K562 (cell line): ENCODE measurements around the gene CMIP. TPM values are rescaled to one million over a fixed set of nuclear protein-coding genes. Genes with fewer than 3 reads are reported as not detected.

Source experiments
- ATAC-seq: fragments of 200-7000 bp; cut with Tn5 transposase; 3 replicates; pipeline ENCODE4 v1.9.1; 2020; ENCODE audit warnings: moderate library complexity
- BruUV-seq: library from RNA; stranded (reverse); fragments of 400-500 nt; replicated peaks from 2 replicates; lab custom pipeline; 2021; lab: Mats Ljungman, UMichigan
- CTCF ChIA-PET: fragments of 300-600 bp; formaldehyde crosslinking; extraction: SDS; loops from one replicate; lab custom pipeline; 2021; ENCODE audit warnings: low intra/inter-chr PET ratio; lab: Yijun Ruan, JAX
- POLR2A ChIA-PET: fragments of 300-600, 350-650 bp; sonication (Branson Sonifier 250); formaldehyde crosslinking; extraction: SDS; loops from one replicate; lab custom pipeline; 2021; ENCODE audit warnings: antibody characterized with exemption, inconsistent platforms; lab: Yijun Ruan, JAX
- DNase-seq, 4 experiments: peaks; one replicate each; pipeline versions ENCODE4 v3.0.0 to v3.0.0-alpha.2; 2011 to 2018; ENCODE audit warnings: low spot score in 3 of 4, mixed read lengths in 3 of 4; ENCODE audit errors: extremely low read depth in 1 of 4
- FAIRE-seq: peaks from 2 replicates; lab custom pipeline; 2011; peaks lifted over from hg19 to GRCh38; lab: Jason Lieb, UNC
- H2AFZ ChIP-seq: 2 replicates; pipeline ENCODE4 v1.6.0; 2011; ENCODE audit warnings: low read depth, low read length, control low read depth, inconsistent platforms
- H3K27ac ChIP-seq: fragments of 200-600 bp; 3 replicates; pipeline ENCODE4 v1.8.0; 2011; ENCODE audit warnings: low read depth, mild to moderate bottlenecking, control low read depth, inconsistent platforms, low read length, moderate library complexity, mixed read lengths; ENCODE audit errors: extremely low read depth
- H3K27me3 ChIP-seq, 2 experiments: fragments of 300-600 bp in 1 of 2; 2 replicates in 1 of 2; 3 replicates in 1 of 2; pipeline versions ENCODE4 v1.6.0 to v1.8.0; 2011; ENCODE audit warnings: inconsistent platforms in 2 of 2, low read length in 2 of 2, mild to moderate bottlenecking in 1 of 2, mixed read lengths in 1 of 2, moderate library complexity in 1 of 2; ENCODE audit not compliant: control insufficient read depth in 2 of 2, insufficient read depth in 2 of 2
- H3K36me3 ChIP-seq: fragments of 300-600 bp; 3 replicates; pipeline ENCODE4 v1.8.0; 2011; ENCODE audit warnings: mild to moderate bottlenecking, low read length, inconsistent platforms; ENCODE audit not compliant: control insufficient read depth, insufficient read depth
- H3K4me1 ChIP-seq, 2 experiments: fragments of 200-600 bp in 1 of 2; replicated peaks in 1 of 2; 2 replicates in 1 of 2; 3 replicates in 1 of 2; pipeline versions ENCODE4 v1.5.1 to v1.8.0; 2011; ENCODE audit warnings: inconsistent platforms in 2 of 2, low read length in 2 of 2, mild to moderate bottlenecking in 1 of 2, mixed read lengths in 1 of 2, moderate library complexity in 1 of 2; ENCODE audit not compliant: control insufficient read depth in 2 of 2, insufficient read depth in 2 of 2
- H3K4me2 ChIP-seq: 2 replicates; pipeline ENCODE4 v1.6.1; 2011; ENCODE audit warnings: low read length, control low read depth, inconsistent platforms, mixed read lengths; ENCODE audit not compliant: insufficient read depth
- H3K4me3 ChIP-seq: fragments of 200-600 bp; sonication (generic), shearing (Covaris generic); 2 replicates; pipeline ENCODE4 v1.5.1; 2016; ENCODE audit warnings: control low read depth, inconsistent platforms
- H3K79me2 ChIP-seq: fragments of 200-600 bp; 3 replicates; pipeline ENCODE4 v1.8.0; 2011; ENCODE audit warnings: low read length, inconsistent platforms; ENCODE audit not compliant: control insufficient read depth, insufficient read depth
- H3K9ac ChIP-seq, 2 experiments: 2 replicates each; pipeline versions ENCODE4 v1.6.0 to v1.6.1; 2011; ENCODE audit warnings: low read depth in 2 of 2, low read length in 2 of 2, control low read depth in 1 of 2, inconsistent platforms in 1 of 2, mild to moderate bottlenecking in 1 of 2, mixed read lengths in 1 of 2; ENCODE audit not compliant: insufficient read depth in 1 of 2
- H3K9me1 ChIP-seq: one replicate; pipeline ENCODE4 v1.6.0; 2011; ENCODE audit warnings: inconsistent platforms, mild to moderate bottlenecking, low read length, moderate library complexity; ENCODE audit not compliant: control insufficient read depth, insufficient read depth
- H3K9me3 ChIP-seq: replicated peaks from 2 replicates; pipeline ENCODE4 v1.5.1; 2011; ENCODE audit warnings: low read depth, low read length, inconsistent platforms; ENCODE audit not compliant: control insufficient read depth, insufficient read depth
- H4K20me1 ChIP-seq: replicated peaks from 2 replicates; pipeline ENCODE4 v1.6.1; 2011; ENCODE audit warnings: low read length, inconsistent platforms, mixed read lengths; ENCODE audit not compliant: control insufficient read depth, insufficient read depth
- ARHGAP35 ChIP-seq: fragments of 450-650 bp; IDR thresholded peaks from 2 replicates; pipeline ENCODE4 v1.6.1; 2018; ENCODE audit not compliant: partially characterized antibody
- CC2D1A ChIP-seq: fragments of 450-650 bp; IDR thresholded peaks from 2 replicates; pipeline ENCODE4 v1.6.1; 2017; ENCODE audit warnings: mild to moderate bottlenecking
- CEBPB ChIP-seq: fragments of 450-650 bp; IDR thresholded peaks from 2 replicates; pipeline ENCODE4 v1.6.1; 2016; ENCODE audit warnings: missing genetic modification characterization, missing compliant biosample characterization
- ELF1 ChIP-seq: fragments of 200-800 bp; sonication (Bioruptor generic); IDR thresholded peaks from 2 replicates; pipeline ENCODE4 v1.6.1; 2016; ENCODE audit warnings: missing genetic modification characterization, missing compliant biosample characterization
- ELF4 ChIP-seq: fragments of 450-650 bp; formaldehyde crosslinking; IDR thresholded peaks from 2 replicates; pipeline ENCODE4 v1.4.0; 2022; ENCODE audit warnings: missing genetic modification characterization
- HMG20A ChIP-seq: fragments of 450-650 bp; formaldehyde crosslinking; conservative IDR thresholded peaks from 2 replicates; pipeline ENCODE4 v1.4.0; 2020; ENCODE audit warnings: mild to moderate bottlenecking, mixed read lengths
- LARP7 ChIP-seq: fragments of 450-650 bp; IDR thresholded peaks from 2 replicates; pipeline ENCODE4 v1.6.1; 2016
- PCBP2 ChIP-seq: fragments of 200-400 bp; formaldehyde crosslinking; IDR thresholded peaks from 2 replicates; pipeline ENCODE4 v1.6.1; 2018; ENCODE audit warnings: low read length, low read depth, mild to moderate bottlenecking, moderate library complexity; ENCODE audit not compliant: poor library complexity, severe bottlenecking
- SMARCA5 ChIP-seq: fragments of 450-650 bp; IDR thresholded peaks from 2 replicates; pipeline ENCODE4 v1.6.1; 2016
- THRAP3 ChIP-seq: fragments of 450-650 bp; IDR thresholded peaks from 2 replicates; pipeline ENCODE4 v1.6.1; 2016; ENCODE audit warnings: mild to moderate bottlenecking, inconsistent platforms, borderline replicate concordance
- TOE1 ChIP-seq, 2 experiments: fragments of 450-650 bp in 1 of 2; sonication (generic) in 1 of 2; formaldehyde crosslinking in 1 of 2; IDR thresholded peaks; 2 replicates each; pipeline versions ENCODE4 v1.7.1 to v1.8.0; 2016 to 2022; ENCODE audit warnings: borderline replicate concordance in 2 of 2, mild to moderate bottlenecking in 2 of 2, antibody characterized with exemption in 1 of 2, inconsistent platforms in 1 of 2, low read depth in 1 of 2, missing genetic modification reagents in 1 of 2, moderate library complexity in 1 of 2
- TSC22D4 ChIP-seq: fragments of 450-650 bp; IDR thresholded peaks from 2 replicates; pipeline ENCODE4 v1.6.1; 2016; ENCODE audit warnings: missing genetic modification characterization, missing biosample characterization, control low read depth
- ZNF668 ChIP-seq: fragments of 250-450 bp; sonication (Bioruptor Pico); IDR thresholded peaks from 2 replicates; pipeline ENCODE4 v1.8.0; 2022; ENCODE audit warnings: mild to moderate bottlenecking, inconsistent platforms
- WGBS: fragments of 100-300 bp; shearing (Covaris generic); methylation state at CpG from one replicate; pipeline ENCODE4 v1.1.6; 2016; ENCODE audit warnings: low coverage, mixed read lengths; ENCODE audit not compliant: insufficient coverage; ENCODE audit errors: missing lambda C conversion rate; 5-methylcytosine and 5-hydroxymethylcytosine counted together
- in situ Hi-C: fragments of 300-500 bp; cut with MboI; formaldehyde crosslinking; loops from 4 replicates; pipeline ENCODE4 v1.15.0; 2018; ENCODE audit warnings: inconsistent platforms, mixed read lengths
- intact Hi-C: fragments of 100-400 bp; cut with micrococcal nuclease; formaldehyde crosslinking; loops from 2 replicates; pipeline ENCODE4 v1.14.2; 2022
- polyA plus RNA-seq, 8 experiments: library from polyadenylated mRNA; depleted of rRNA in 4 of 8; stranded (reverse) in 5 of 8; unstranded in 3 of 8; fragments of >200 nt; fragmentation: Nextera tagmentation in 2 of 8; fragmentation: Illumina TruSeq in 1 of 8; extraction: Ambion mirVana in 2 of 8; extraction: Trizol in 1 of 8; gene quantifications; 2 replicates each; pipeline versions ENCODE4 v1.2.1 to v1.2.3, GENCODE V29; 2011 to 2014; ENCODE audit warnings: inconsistent platforms in 1 of 8, missing spikeins in 1 of 8
- total RNA-seq, 7 experiments: library from RNA; depleted of rRNA in 6 of 7; stranded (reverse); fragments of >200 nt in 6 of 7; fragmentation: Illumina TruSeq in 2 of 7; extraction: Trizol in 2 of 7; gene quantifications; 2 replicates each; pipeline versions ENCODE4 v1.2.1 to v1.2.3, GENCODE V29; 2011 to 2021; ENCODE audit warnings: low replicate concordance in 1 of 7
- TF ChIP-seq, protein P1 (sequence below): fragments of 450-650 bp; IDR thresholded peaks from 2 replicates; pipeline ENCODE4 v1.7.0; 2016; ENCODE audit warnings: borderline replicate concordance
- TF ChIP-seq, protein P2 (sequence below): fragments of 450-650 bp; IDR thresholded peaks from 2 replicates; pipeline ENCODE4 v1.6.1; 2018; ENCODE audit warnings: mild to moderate bottlenecking, low read depth; ENCODE audit not compliant: partially characterized antibody
- TF ChIP-seq, protein P3 (sequence below): IDR thresholded peaks from 2 replicates; pipeline ENCODE4 v1.6.1; 2016; ENCODE audit warnings: missing genetic modification characterization, missing compliant biosample characterization
- TF ChIP-seq, protein P4 (sequence below): fragments of 450-650 bp; IDR thresholded peaks from 2 replicates; pipeline ENCODE4 v1.6.1; 2016

CMIP gene
- total and polyA plus RNA-seq, 9 of the 15 experiments (the other 6 are each of a cell fraction or from before 2014, with no cell fraction given) = 0.94 to 82.5 (median 10.3) TPM

DNA sequence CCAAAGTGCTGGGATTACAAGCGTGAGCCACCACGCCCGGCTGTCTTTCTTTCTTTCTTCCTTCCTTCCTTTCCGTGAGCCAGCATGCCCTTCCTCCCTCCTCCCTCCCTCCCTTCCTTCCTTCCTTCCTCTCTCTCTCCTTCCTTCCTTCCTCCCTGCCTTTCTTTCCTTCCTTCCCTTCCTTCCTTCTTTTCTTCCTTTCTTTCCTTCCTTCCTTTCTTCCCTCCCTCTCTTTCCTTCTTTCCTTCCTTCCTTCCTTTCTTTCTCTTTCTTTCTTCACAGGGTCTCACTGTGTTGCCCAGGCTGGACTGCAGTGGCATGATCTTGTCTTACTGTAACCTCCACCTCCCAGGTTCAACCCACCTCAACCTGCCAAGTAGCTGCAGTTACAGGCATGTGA is 283.8 kb downstream of the CMIP start:
- H3K27me3 ChIP-seq = peaks cover 8 to 24% of the 10 kb centered on the region in 2 experiments; a peak in 4 of 5 replicates
- peak overlapping the region; percentile 75 for H2AFZ ChIP-seq
- H3K4me1 ChIP-seq = peaks cover 7 to 14% of the 10 kb centered on the region in 2 experiments; a peak in 3 of 5 replicates
- no peak overlapping the region; a peak in 1 of 4 replicates for H3K9ac ChIP-seq
- in situ Hi-C loops (loop anchor here (5.0 to 25.0 kb wide), 3 partner anchors 326 to 1191 kb away; partner anchors contain the start of genes CENPN, CMC2 and DYNLRB2), intact Hi-C loops (no loop called here)
- H3K27ac ChIP-seq = no peak overlapping the region
- BruUV-seq = no TSS peak
- no peak for FAIRE-seq
- H3K4me2 ChIP-seq = peak overlapping the region; percentile 25
- H3K9me3 ChIP-seq = no peaks in the 10 kb centered on the region
- DNase-seq = no peak
- H3K4me3 ChIP-seq = no peak overlapping the region
- WGBS = 50% methylated on average over 1 of the region's 4 CpGs
- ChIA-PET CTCF (no interaction called here), POLR2A (no interaction called here)
- no peak for ATAC-seq
- H4K20me1 ChIP-seq = no peaks in the 10 kb centered on the region
- no peaks in the 10 kb centered on the region for H3K36me3 ChIP-seq
- H3K9me1 ChIP-seq = no peaks in the 10 kb centered on the region
- no peaks in the 10 kb centered on the region for H3K79me2 ChIP-seq
- TF ChIP-seq, protein P1, sequence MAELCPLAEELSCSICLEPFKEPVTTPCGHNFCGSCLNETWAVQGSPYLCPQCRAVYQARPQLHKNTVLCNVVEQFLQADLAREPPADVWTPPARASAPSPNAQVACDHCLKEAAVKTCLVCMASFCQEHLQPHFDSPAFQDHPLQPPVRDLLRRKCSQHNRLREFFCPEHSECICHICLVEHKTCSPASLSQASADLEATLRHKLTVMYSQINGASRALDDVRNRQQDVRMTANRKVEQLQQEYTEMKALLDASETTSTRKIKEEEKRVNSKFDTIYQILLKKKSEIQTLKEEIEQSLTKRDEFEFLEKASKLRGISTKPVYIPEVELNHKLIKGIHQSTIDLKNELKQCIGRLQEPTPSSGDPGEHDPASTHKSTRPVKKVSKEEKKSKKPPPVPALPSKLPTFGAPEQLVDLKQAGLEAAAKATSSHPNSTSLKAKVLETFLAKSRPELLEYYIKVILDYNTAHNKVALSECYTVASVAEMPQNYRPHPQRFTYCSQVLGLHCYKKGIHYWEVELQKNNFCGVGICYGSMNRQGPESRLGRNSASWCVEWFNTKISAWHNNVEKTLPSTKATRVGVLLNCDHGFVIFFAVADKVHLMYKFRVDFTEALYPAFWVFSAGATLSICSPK = peak; percentile 75; the same call in 1 of the 2 replicates
- TF ChIP-seq, protein P2, sequence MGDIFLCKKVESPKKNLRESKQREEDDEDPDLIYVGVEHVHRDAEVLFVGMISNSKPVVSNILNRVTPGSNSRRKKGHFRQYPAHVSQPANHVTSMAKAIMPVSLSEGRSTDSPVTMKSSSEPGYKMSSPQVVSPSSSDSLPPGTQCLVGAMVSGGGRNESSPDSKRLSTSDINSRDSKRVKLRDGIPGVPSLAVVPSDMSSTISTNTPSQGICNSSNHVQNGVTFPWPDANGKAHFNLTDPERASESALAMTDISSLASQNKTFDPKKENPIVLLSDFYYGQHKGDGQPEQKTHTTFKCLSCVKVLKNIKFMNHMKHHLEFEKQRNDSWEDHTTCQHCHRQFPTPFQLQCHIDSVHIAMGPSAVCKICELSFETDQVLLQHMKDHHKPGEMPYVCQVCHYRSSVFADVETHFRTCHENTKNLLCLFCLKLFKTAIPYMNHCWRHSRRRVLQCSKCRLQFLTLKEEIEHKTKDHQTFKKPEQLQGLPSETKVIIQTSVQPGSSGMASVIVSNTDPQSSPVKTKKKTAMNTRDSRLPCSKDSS = peak; percentile 61
- TF ChIP-seq ARHGAP35 (peak; percentile 35), ELF4 (CRISPR knock-in tag) (peak; percentile 78; the same call in 1 of the 2 replicates), THRAP3 (peak; percentile 78; the same call in 1 of the 2 replicates), TOE1 (IDR thresholded peaks at IDR 0.05; ENCODE audit: borderline replicate concordance) (peak; percentile 57; the same call in 1 of the 2 replicates), TOE1 (CRISPR knock-in tag; IDR thresholded peaks at IDR 0.05; ENCODE audit: borderline replicate concordance, low read depth) (no peak), CC2D1A (peak; percentile 25; the same call in 1 of the 2 replicates), ELF1 (no peak), ZNF668 (CRISPR knock-in tag) (no peak), HMG20A (CRISPR knock-in tag) (no peak), CEBPB (tag) (no peak), SMARCA5 (0 out of 2 replicates have a peak, but pooled peaks have one; percentile 55), TSC22D4 (tag) (0 out of 2 replicates have a peak, but pooled peaks have one; percentile 46), PCBP2 (no peak), LARP7 (peak; percentile 94; the same call in 1 of the 2 replicates)
- TF ChIP-seq, protein P3, sequence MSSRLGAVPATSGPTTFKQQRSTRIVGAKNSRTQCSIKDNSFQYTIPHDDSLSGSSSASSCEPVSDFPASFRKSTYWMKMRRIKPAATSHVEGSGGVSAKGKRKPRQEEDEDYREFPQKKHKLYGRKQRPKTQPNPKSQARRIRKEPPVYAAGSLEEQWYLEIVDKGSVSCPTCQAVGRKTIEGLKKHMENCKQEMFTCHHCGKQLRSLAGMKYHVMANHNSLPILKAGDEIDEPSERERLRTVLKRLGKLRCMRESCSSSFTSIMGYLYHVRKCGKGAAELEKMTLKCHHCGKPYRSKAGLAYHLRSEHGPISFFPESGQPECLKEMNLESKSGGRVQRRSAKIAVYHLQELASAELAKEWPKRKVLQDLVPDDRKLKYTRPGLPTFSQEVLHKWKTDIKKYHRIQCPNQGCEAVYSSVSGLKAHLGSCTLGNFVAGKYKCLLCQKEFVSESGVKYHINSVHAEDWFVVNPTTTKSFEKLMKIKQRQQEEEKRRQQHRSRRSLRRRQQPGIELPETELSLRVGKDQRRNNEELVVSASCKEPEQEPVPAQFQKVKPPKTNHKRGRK = peak; percentile 97
- TF ChIP-seq, protein P4, sequence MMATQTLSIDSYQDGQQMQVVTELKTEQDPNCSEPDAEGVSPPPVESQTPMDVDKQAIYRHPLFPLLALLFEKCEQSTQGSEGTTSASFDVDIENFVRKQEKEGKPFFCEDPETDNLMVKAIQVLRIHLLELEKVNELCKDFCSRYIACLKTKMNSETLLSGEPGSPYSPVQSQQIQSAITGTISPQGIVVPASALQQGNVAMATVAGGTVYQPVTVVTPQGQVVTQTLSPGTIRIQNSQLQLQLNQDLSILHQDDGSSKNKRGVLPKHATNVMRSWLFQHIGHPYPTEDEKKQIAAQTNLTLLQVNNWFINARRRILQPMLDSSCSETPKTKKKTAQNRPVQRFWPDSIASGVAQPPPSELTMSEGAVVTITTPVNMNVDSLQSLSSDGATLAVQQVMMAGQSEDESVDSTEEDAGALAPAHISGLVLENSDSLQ = no peak
